Right lobe of liver (tissue), 6 donors: ENCODE results near the gene VDR. TPM values are rescaled to one million over a fixed set of nuclear protein-coding genes. Genes with fewer than 3 reads are reported as not detected.

Source experiments
- ATAC-seq, 4 donors: fragments of 200-7000 bp; cut with Tn5 transposase; one replicate each; pipeline ENCODE4 v1.9.1; 2020; ENCODE audit warnings: mild to moderate bottlenecking in 4 of 4, moderate library complexity in 4 of 4
- DNase-seq, 3 donors: peaks; one replicate each; pipeline ENCODE4 v3.0.0-alpha.2; 2020
- H3K27ac ChIP-seq, 3 donors: fragments of 200-600 bp; one replicate each; pipeline ENCODE4 v1.8.0; 2022
- H3K27me3 ChIP-seq, 2 donors: fragments of 200-600 bp; one replicate each; pipeline ENCODE4 v1.8.0; 2022
- H3K36me3 ChIP-seq, 4 donors: fragments of 200-600 bp; sonication (generic) in 1 of 4; one replicate each; pipeline versions ENCODE4 v1.5.1 to v1.8.0; 2017 to 2022; ENCODE audit warnings: control low read depth in 1 of 4
- H3K4me1 ChIP-seq, 4 donors: fragments of 200-600 bp; sonication (generic) in 1 of 4; one replicate each; pipeline versions ENCODE4 v1.5.1 to v1.8.0; 2017 to 2022; ENCODE audit warnings: control low read depth in 1 of 4
- H3K4me3 ChIP-seq, 3 donors: fragments of 200-600 bp; one replicate each; pipeline ENCODE4 v1.8.0; 2022
- H3K9me3 ChIP-seq, 4 donors: fragments of 200-600 bp; sonication (generic) in 1 of 4; one replicate each; pipeline versions ENCODE4 v1.5.1 to v1.8.0; 2017 to 2022; ENCODE audit warnings: control low read depth in 1 of 4
- CTCF ChIP-seq, 4 donors: fragments of 200-600 bp in 3 of 4; fragments of 450-650 bp in 1 of 4; IDR thresholded peaks; one replicate each; pipeline versions ENCODE4 v1.5.1 to v1.8.0; 2016 to 2022; ENCODE audit warnings: antibody characterized with exemption in 4 of 4, mild to moderate bottlenecking in 2 of 4
- POLR2A ChIP-seq: fragments of 450-650 bp; IDR thresholded peaks from one replicate; pipeline ENCODE4 v1.6.1; 2017; ENCODE audit warnings: antibody characterized with exemption, mild to moderate bottlenecking
- WGBS: methylation state at CpG from one replicate; pipeline ENCODE4 v1.1.6; 2018; ENCODE audit warnings: low coverage, low lambda C conversion rate; ENCODE audit not compliant: insufficient coverage; ENCODE audit errors: missing lambda C conversion rate; 5-methylcytosine and 5-hydroxymethylcytosine counted together
- intact Hi-C, 2 donors: fragments of 100-400 bp; cut with DNase I; formaldehyde crosslinking; loops; one replicate each; pipeline versions ENCODE4 v1.11.2 to v1.14.1; 2022
- total RNA-seq, 6 experiments: library from RNA; depleted of rRNA in 2 of 6; stranded (reverse); fragments of >200 nt in 2 of 6; fragmentation: NEBNext Ultra II Directional in 3 of 6; extraction: Animal tissue kit (Norgen Biotek cat#: 25700) in 3 of 6; gene quantifications; one replicate each; pipeline versions ENCODE4 v1.1.0 to v1.2.4, GENCODE V29; 2016 to 2023
- donor health status: DM: no; HTN: yes; CAD: no.
- donor health status: DM: no; HTN: no; CAD: no.
- donor health status: DM: no; HTN: no; CAD: no.
- donor health status: DM: no; HTN: yes; CAD: no.
- donor health status: DM: no; HTN: yes; CAD: no.

Gene VDR
- total RNA-seq, 6 experiments from 2014 or later: 0.18 to 1.2 (median 0.39) TPM

GRCh38 chr12:47860873-47861272 lies 43.9 kb downstream of the VDR start:
- no peak for DNase-seq
- WGBS: 79% methylated on average over 2 of the region's 2 CpGs
- intact Hi-C loops: no loop called here

GRCh38 chr12:47860279-47860841 lies 44.4 kb downstream of the VDR start:
- no peaks in the 10 kb centered on the region for H3K36me3 ChIP-seq
- H3K27me3 ChIP-seq: no peaks in the 10 kb centered on the region
- DNase-seq (no peak), ATAC-seq (no peak)
- intact Hi-C loops: no loop called here
- H3K4me3 ChIP-seq: no peak overlapping the region
- no peaks in the 10 kb centered on the region for H3K9me3 ChIP-seq
- 92% methylated on average over 5 of the region's 7 CpGs for WGBS
- H3K27ac ChIP-seq: no peak overlapping the region
- H3K4me1 ChIP-seq: peaks cover 0 to 23% (median 7%) of the 10 kb centered on the region in 4 donors
- TF ChIP-seq POLR2A: no peak
- no peak for TF ChIP-seq CTCF (IDR thresholded peaks at IDR 0.05)

More at GRCh38 chr12:47860873-47861272, 43.9 kb downstream of the VDR start:
- TF ChIP-seq POLR2A: no peak
- no peak for TF ChIP-seq CTCF (IDR thresholded peaks at IDR 0.05)
- Histone ChIP-seq H3K36me3 (no peaks in the 10 kb centered on the region), H3K27me3 (no peaks in the 10 kb centered on the region), H3K9me3 (no peaks in the 10 kb centered on the region), H3K4me3 (no peak overlapping the region), H3K27ac (no peak overlapping the region), H3K4me1 (peaks cover 0 to 18% (median 7%) of the 10 kb centered on the region in 4 donors)
- no peak for ATAC-seq

GRCh38 chr12:47858511-47859266 lies 46.1 kb downstream of the VDR start:
- intact Hi-C loops: no loop called here
- H3K4me3 ChIP-seq: no peak overlapping the region
- ATAC-seq (peak; percentile 88 to 97 (median 96)), DNase-seq (peak; percentile 86 to 94 (median 93))
- TF ChIP-seq POLR2A (no peak), CTCF (IDR thresholded peaks at IDR 0.05) (no peak)
- H3K27me3 ChIP-seq: no peaks in the 10 kb centered on the region
- peak overlapping the region; percentile 23 to 64 (median 63) for H3K27ac ChIP-seq
- H3K9me3 ChIP-seq: no peaks in the 10 kb centered on the region
- WGBS: 40% methylated on average over 6 of the region's 8 CpGs
- no peaks in the 10 kb centered on the region for H3K36me3 ChIP-seq
- peaks cover 0 to 29% (median 7%) of the 10 kb centered on the region in 4 donors for H3K4me1 ChIP-seq

- Histone ChIP-seq H3K9me3 (no peaks in the 10 kb centered on the region), H3K27ac (no peak overlapping the region), H3K4me1 (peaks cover 0 to 42% (median 8%) of the 10 kb centered on the region in 4 donors), H3K36me3 (no peaks in the 10 kb centered on the region), H3K4me3 (no peak overlapping the region), H3K27me3 (no peaks in the 10 kb centered on the region)
- DNase-seq (no peak), ATAC-seq (no peak)
- intact Hi-C loops: no loop called here
- WGBS: 92% methylated on average over 8 of the region's 17 CpGs
- no peak for TF ChIP-seq POLR2A
- TF ChIP-seq CTCF (IDR thresholded peaks at IDR 0.05): no peak
Measured at GRCh38 chr12:47856721-47857575, 47.8 kb downstream of the VDR start.
